ENCODE data around the gene MIEF2. TPM values are rescaled to one million over a fixed set of nuclear protein-coding genes. Genes with fewer than 3 reads are reported as not detected.

The MIEF2 gene
- 7.8 and 8.0 TPM in 2 replicates for total RNA-seq

GRCh38 chr17:18260332-18261145 lies at the start of gene MIEF2:
Gene MIEF2 (plus strand): TSS chr17:18260662. CDS start chr17:18262721, 2,059 bp downstream.

GRCh38 chr17:18225121-18225641 lies 35.3 kb upstream of the MIEF2 start, which contains the start of gene LLGL1:
Gene LLGL1 (plus strand): TSS chr17:18225635. CDS start chr17:18225683, 48 bp downstream.

GRCh38 chr17:18258356-18259038 lies 2.0 kb upstream of the MIEF2 start, which contains the start of gene FLII:
Gene FLII (minus strand): TSS chr17:18258738. CDS start chr17:18258690, 48 bp downstream.

GRCh38 chr17:18314731-18315561 lies 54.5 kb downstream of the MIEF2 start, which contains the start of the genes SMCR8 and TOP3A:
Gene SMCR8 (plus strand): TSS chr17:18315293. CDS start chr17:18315790, 497 bp downstream.
Gene TOP3A (minus strand): TSS chr17:18314994. CDS start chr17:18314778, 216 bp downstream.

Other genes with a start within 250 kb of the MIEF2 start
- 20.1 and 23.1 TPM in 2 replicates for gene ATPAF2, start 221.5 kb upstream of the MIEF2 start, total RNA-seq
- 8.1 and 11.2 TPM in 2 replicates for gene GID4, start 221.3 kb upstream of the MIEF2 start, total RNA-seq
- 36.6 and 47.3 TPM in 2 replicates for gene DRG2, start 172.7 kb upstream of the MIEF2 start, total RNA-seq
- 0.22 and 0.27 TPM in 2 replicates for gene MYO15A, start 151.9 kb upstream of the MIEF2 start, total RNA-seq
- gene ALKBH5, start 76.8 kb upstream of the MIEF2 start, total RNA-seq = 100 and 115 TPM in 2 replicates
- gene LLGL1, start 35.0 kb upstream of the MIEF2 start, total RNA-seq = 33.8 and 38.3 TPM in 2 replicates
- gene FLII, start 1.9 kb upstream of the MIEF2 start, total RNA-seq = 253 and 319 TPM in 2 replicates
- gene TOP3A, start 54.3 kb downstream of the MIEF2 start, total RNA-seq = 58.6 and 62.0 TPM in 2 replicates
- gene SMCR8, start 54.6 kb downstream of the MIEF2 start, total RNA-seq = 20.6 and 25.0 TPM in 2 replicates
- gene SHMT1, start 102.9 kb downstream of the MIEF2 start, total RNA-seq = 21.5 and 27.3 TPM in 2 replicates
- gene EVPLL, start 117.1 kb downstream of the MIEF2 start, total RNA-seq = not detected in 2 replicates
- gene LGALS9C, start 216.1 kb downstream of the MIEF2 start, total RNA-seq = not detected in 2 replicates